HCT116 (cell line): ENCODE results near the gene RPS6KL1.

ENCODE experiments used
- CEBPB ChIP-seq: IDR thresholded peaks from 2 replicates; pipeline ENCODE4 v1.6.1; 2012; ENCODE audit warnings: low read depth
- CTCF ChIP-seq, 3 experiments: fragments of 200-600 bp in 1 of 3; sonication (generic) in 1 of 3; IDR thresholded peaks in 2 of 3; conservative IDR thresholded peaks in 1 of 3; 2 replicates each; pipeline ENCODE4 v1.5.1; 2012 to 2017; ENCODE audit warnings: low read depth in 2 of 3, low read length in 2 of 3, antibody characterized with exemption in 1 of 3, borderline replicate concordance in 1 of 3, control low read depth in 1 of 3, mild to moderate bottlenecking in 1 of 3, mixed read lengths in 1 of 3, mixed run types in 1 of 3, moderate library complexity in 1 of 3; ENCODE audit not compliant: insufficient read depth in 1 of 3
- ELF1 ChIP-seq: IDR thresholded peaks from 2 replicates; pipeline ENCODE4 v1.6.1; 2012; ENCODE audit warnings: low read depth, borderline replicate concordance
- EZH2 ChIP-seq: fragments of 200-600 bp; sonication (generic); IDR thresholded peaks from 2 replicates; pipeline ENCODE4 v1.6.1; 2017; ENCODE audit warnings: antibody characterized with exemption, mixed run types
- EZH2phosphoT487 ChIP-seq: fragments of 200-600 bp; IDR thresholded peaks from 2 replicates; pipeline ENCODE4 v1.6.1; 2018; ENCODE audit warnings: antibody characterized with exemption, borderline replicate concordance
- JUND ChIP-seq: IDR thresholded peaks from 2 replicates; pipeline ENCODE4 v1.6.1; 2012
- MAX ChIP-seq: IDR thresholded peaks from 2 replicates; pipeline ENCODE4 v1.6.1; 2012
- POLR2A ChIP-seq: IDR thresholded peaks from 2 replicates; pipeline ENCODE4 v1.7.0; 2011; ENCODE audit warnings: borderline replicate concordance; ENCODE audit not compliant: insufficient read depth, insufficient read length; ENCODE audit errors: extremely low read depth
- POLR2AphosphoS5 ChIP-seq: IDR thresholded peaks from 2 replicates; pipeline ENCODE4 v1.6.1; 2011; ENCODE audit warnings: mild to moderate bottlenecking, low read depth, low read length, moderate library complexity
- RAD21 ChIP-seq: IDR thresholded peaks from 2 replicates; pipeline ENCODE4 v1.6.1; 2012; ENCODE audit warnings: low read depth, mild to moderate bottlenecking
- REST ChIP-seq: IDR thresholded peaks from 2 replicates; pipeline ENCODE4 v1.6.1; 2012; ENCODE audit warnings: low read depth
- TCF7L2 ChIP-seq: IDR thresholded peaks from 2 replicates; pipeline ENCODE4 v1.7.0; 2011; ENCODE audit warnings: borderline replicate concordance, inconsistent platforms; ENCODE audit not compliant: insufficient read depth, insufficient read length; ENCODE audit errors: extremely low read depth
- YY1 ChIP-seq: IDR thresholded peaks from 2 replicates; pipeline ENCODE4 v1.6.1; 2011; ENCODE audit warnings: low read length, low read depth, moderate library complexity, mild to moderate bottlenecking; ENCODE audit not compliant: insufficient replicate concordance; ENCODE audit errors: extremely low read depth

GRCh38 chr14:74902941-74903705 lies 19.9 kb downstream of the RPS6KL1 start:
- TF ChIP-seq RAD21 (no peak), CTCF (IDR thresholded peaks at IDR 0.05 in 2 of 3, conservative IDR thresholded peaks at IDR 0.05 in 1 of 3; ENCODE audit: borderline replicate concordance in 1 of 3, insufficient read depth in 1 of 3, low read depth in 2 of 3, low read length in 2 of 3) (no peak), YY1 (no peak), MAX (no peak), REST (no peak), ELF1 (no peak), TCF7L2 (no peak), EZH2phosphoT487 (no peak), POLR2A (no peak), CEBPB (no peak), POLR2AphosphoS5 (no peak), EZH2 (no peak), JUND (no peak)
